Measurements from ENCODE around the gene IL13.
"Not testable (repeated sequence)": the region's sequence is repeated elsewhere in the genome, so short reads cannot be mapped to it uniquely, and the experiment has no call there.

Gene IL13

GRCh38 chr5:132657676-132658380, at the start of gene IL13:
IL13 (plus strand) TSS chr5:132658173; CDS start chr5:132658187, 14 bp downstream.
- TF ChIP-seq Cebpa-rat (IDR thresholded peaks at IDR 0.05): no peak
- Histone ChIP-seq H3K27me3 (peaks cover 40 to 55% (median 51%) of the 10 kb centered on the region in 11 experiments), H3K9ac (no peak within 1 kb of the TSS), H3K36me3 (no peaks in the 10 kb centered on the region), H3K4me2 (no peak within 1 kb of the TSS), H3K9me3 (replicated peaks in 1 of 11) (peaks cover 0 to 16% (median 10%) of the 10 kb centered on the region in 11 experiments; a peak in 10 of 22 replicates), H4K20me1 (peaks cover 0 to 5% (median 0%) of the 10 kb centered on the region in 11 experiments; a peak in 3 of 22 replicates), H3K4me1 (peaks cover 23 to 39% (median 36%) of the 10 kb centered on the region in 10 experiments), H3K27ac (no peak within 1 kb of the TSS), H3K4me3 (no peak within 1 kb of the TSS)

- Histone ChIP-seq H3K9ac (no peak overlapping the region), H3K4me1 (no peaks in the 10 kb centered on the region), H3K9me3 (replicated peaks in 1 of 11) (peaks cover 0 to 8% (median 0%) of the 10 kb centered on the region in 11 experiments; a peak in 7 of 22 replicates), H3K27ac (no peak overlapping the region), H3K4me3 (no peak overlapping the region), H4K20me1 (no peaks in the 10 kb centered on the region), H3K36me3 (peaks cover 38 to 95% (median 78%) of the 10 kb centered on the region in 11 experiments), H3K4me2 (no peak overlapping the region), H3K27me3 (no peaks in the 10 kb centered on the region)
- TF ChIP-seq Cebpa-rat (IDR thresholded peaks at IDR 0.05): no peak
These were observed 46.0 kb upstream of the IL13 start for GRCh38 chr5:132611965-132612364.

GRCh38 chr5:132612846-132613245, 45.1 kb upstream of the IL13 start:
- TF ChIP-seq Cebpa-rat (IDR thresholded peaks at IDR 0.05): no peak
- no peak overlapping the region for H3K27ac ChIP-seq
- H3K36me3 ChIP-seq: peaks cover 38 to 98% (median 81%) of the 10 kb centered on the region in 11 experiments
- no peak overlapping the region for H3K4me3 ChIP-seq
- no peak overlapping the region for H3K4me2 ChIP-seq
- no peak overlapping the region for H3K9ac ChIP-seq
- H3K4me1 ChIP-seq: no peaks in the 10 kb centered on the region
- H3K9me3 ChIP-seq (replicated peaks in 1 of 11): peaks cover 0 to 8% (median 0%) of the 10 kb centered on the region in 11 experiments; a peak in 7 of 22 replicates
- no peaks in the 10 kb centered on the region for H3K27me3 ChIP-seq
- no peaks in the 10 kb centered on the region for H4K20me1 ChIP-seq

- TF ChIP-seq Cebpa-rat (IDR thresholded peaks at IDR 0.05): no peak
- no peak overlapping the region for H3K4me3 ChIP-seq
- H3K4me1 ChIP-seq: no peaks in the 10 kb centered on the region
- no peak overlapping the region for H3K27ac ChIP-seq
- H3K4me2 ChIP-seq: no peak overlapping the region
- peaks cover 46 to 90% (median 65%) of the 10 kb centered on the region in 11 experiments for H3K36me3 ChIP-seq
- H3K9ac ChIP-seq: no peak overlapping the region
- H3K9me3 ChIP-seq (replicated peaks in 1 of 11): no peaks in the 10 kb centered on the region
- H4K20me1 ChIP-seq: no peaks in the 10 kb centered on the region
- no peaks in the 10 kb centered on the region for H3K27me3 ChIP-seq
These were observed 36.3 kb upstream of the IL13 start for GRCh38 chr5:132621699-132622098.

- H4K20me1 ChIP-seq: no peaks in the 10 kb centered on the region
- TF ChIP-seq Cebpa-rat (IDR thresholded peaks at IDR 0.05): no peak
- peaks cover 46 to 84% (median 59%) of the 10 kb centered on the region in 11 experiments for H3K36me3 ChIP-seq
- H3K27ac ChIP-seq: no peak overlapping the region
- H3K4me3 ChIP-seq: no peak overlapping the region
- H3K9ac ChIP-seq: no peak overlapping the region
- H3K4me2 ChIP-seq: no peak overlapping the region
- no peaks in the 10 kb centered on the region for H3K4me1 ChIP-seq
- no peaks in the 10 kb centered on the region for H3K27me3 ChIP-seq
- no peaks in the 10 kb centered on the region for H3K9me3 ChIP-seq (replicated peaks in 1 of 11)
These were observed 35.4 kb upstream of the IL13 start for GRCh38 chr5:132622608-132623007.

- peaks cover 24 to 79% (median 39%) of the 10 kb centered on the region in 11 experiments; a peak in 20 of 22 replicates for H3K36me3 ChIP-seq
- no peaks in the 10 kb centered on the region for H3K27me3 ChIP-seq
- peaks cover 0 to 8% (median 3%) of the 10 kb centered on the region in 10 experiments; a peak in 8 of 20 replicates for H3K4me1 ChIP-seq
- H3K9me3 ChIP-seq (replicated peaks in 1 of 11): no peaks in the 10 kb centered on the region
- no peak overlapping the region for H3K9ac ChIP-seq
- no peaks in the 10 kb centered on the region for H4K20me1 ChIP-seq
- H3K27ac ChIP-seq: no peak overlapping the region
- TF ChIP-seq Cebpa-rat (IDR thresholded peaks at IDR 0.05): no peak
- no peak overlapping the region for H3K4me3 ChIP-seq
- H3K4me2 ChIP-seq: no peak overlapping the region
These were observed 30.5 kb upstream of the IL13 start for GRCh38 chr5:132627470-132627869.

- no peak for TF ChIP-seq Cebpa-rat (IDR thresholded peaks at IDR 0.05)
- Histone ChIP-seq H3K4me2 (peak overlapping the region in 1 of 11 experiments; percentile 36; a peak in 3 of 22 replicates), H4K20me1 (no peaks in the 10 kb centered on the region), H3K36me3 (peaks cover 15 to 78% (median 34%) of the 10 kb centered on the region in 11 experiments; a peak in 18 of 22 replicates), H3K4me3 (no peak overlapping the region), H3K27ac (no peak overlapping the region), H3K27me3 (no peaks in the 10 kb centered on the region), H3K9me3 (replicated peaks in 1 of 11) (no peaks in the 10 kb centered on the region), H3K9ac (no peak overlapping the region), H3K4me1 (peaks cover 0 to 8% (median 3%) of the 10 kb centered on the region in 10 experiments; a peak in 8 of 20 replicates)
These were observed 29.2 kb upstream of the IL13 start for GRCh38 chr5:132628814-132629213.

GRCh38 chr5:132629230-132629944, 28.6 kb upstream of the IL13 start:
- H4K20me1 ChIP-seq: no peaks in the 10 kb centered on the region
- peaks cover 15 to 73% (median 30%) of the 10 kb centered on the region in 11 experiments; a peak in 18 of 22 replicates for H3K36me3 ChIP-seq
- peak overlapping the region in 3 of 11 experiments; percentile 6 to 36 (median 19); a peak in 6 of 22 replicates for H3K4me2 ChIP-seq
- TF ChIP-seq Cebpa-rat (IDR thresholded peaks at IDR 0.05): no peak
- peaks cover 0 to 8% (median 3%) of the 10 kb centered on the region in 10 experiments; a peak in 8 of 20 replicates for H3K4me1 ChIP-seq
- H3K27ac ChIP-seq: no peak overlapping the region
- H3K9ac ChIP-seq: no peak overlapping the region
- H3K27me3 ChIP-seq: no peaks in the 10 kb centered on the region
- no peak overlapping the region for H3K4me3 ChIP-seq
- no peaks in the 10 kb centered on the region for H3K9me3 ChIP-seq (replicated peaks in 1 of 11)

- not testable (repeated sequence) for H3K27me3 ChIP-seq; H4K20me1 ChIP-seq; H3K9ac ChIP-seq; H3K27ac ChIP-seq; H3K4me3 ChIP-seq; H3K4me2 ChIP-seq; H3K9me3 ChIP-seq (replicated peaks in 1 of 11)
- peaks cover 0 to 14% (median 5%) of the 10 kb centered on the region in 10 experiments; a peak in 12 of 20 replicates for H3K4me1 ChIP-seq
- peaks cover 25 to 84% (median 39%) of the 10 kb centered on the region in 11 experiments for H3K36me3 ChIP-seq
These were observed 24.4 kb upstream of the IL13 start for GRCh38 chr5:132633587-132633986.
